Measurements from ENCODE around the gene OSBPL1A. TPM values are rescaled to one million over a fixed set of nuclear protein-coding genes. Genes with fewer than 3 reads are reported as not detected.

The OSBPL1A gene
- total RNA-seq, 4 donors from 2014 or later = 16.1 to 80.0 (median 61.4) TPM

DNA sequence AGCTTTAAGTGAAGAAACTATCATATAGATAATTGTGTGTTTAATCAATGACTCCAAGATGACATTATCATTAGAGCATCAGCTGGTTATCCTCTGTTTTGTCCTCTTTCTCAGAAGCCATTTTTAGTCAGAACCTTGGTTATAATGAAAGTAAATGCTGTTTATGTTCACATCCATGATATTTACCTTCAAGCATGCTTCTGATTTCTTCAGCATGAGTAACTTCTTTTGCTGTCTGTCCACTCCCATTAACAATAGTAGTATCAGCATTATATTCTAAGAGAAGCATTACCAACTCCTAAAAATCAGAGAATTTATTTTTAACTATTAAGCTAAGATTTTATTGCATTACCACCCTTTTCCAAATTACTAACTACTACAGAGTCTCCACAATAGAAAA, 56.3 kb downstream of the OSBPL1A start:
- no peaks in the 10 kb centered on the region for H3K27me3 ChIP-seq
- H3K9me3 ChIP-seq = no peaks in the 10 kb centered on the region
- intact Hi-C loops (cut with DNase I; ENCODE audit: low total_unique reads) = no loop called here
- no peak overlapping the region for H3K27ac ChIP-seq
- H3K4me3 ChIP-seq = no peak overlapping the region
- DNase-seq = no peak
- TF ChIP-seq POLR2AphosphoS5 (IDR thresholded peaks at IDR 0.05) (no peak), EP300 (IDR thresholded peaks at IDR 0.05; ENCODE audit: low read depth) (no peak), POLR2A (IDR thresholded peaks at IDR 0.05) (no peak)
- TF ChIP-seq, protein P1, sequence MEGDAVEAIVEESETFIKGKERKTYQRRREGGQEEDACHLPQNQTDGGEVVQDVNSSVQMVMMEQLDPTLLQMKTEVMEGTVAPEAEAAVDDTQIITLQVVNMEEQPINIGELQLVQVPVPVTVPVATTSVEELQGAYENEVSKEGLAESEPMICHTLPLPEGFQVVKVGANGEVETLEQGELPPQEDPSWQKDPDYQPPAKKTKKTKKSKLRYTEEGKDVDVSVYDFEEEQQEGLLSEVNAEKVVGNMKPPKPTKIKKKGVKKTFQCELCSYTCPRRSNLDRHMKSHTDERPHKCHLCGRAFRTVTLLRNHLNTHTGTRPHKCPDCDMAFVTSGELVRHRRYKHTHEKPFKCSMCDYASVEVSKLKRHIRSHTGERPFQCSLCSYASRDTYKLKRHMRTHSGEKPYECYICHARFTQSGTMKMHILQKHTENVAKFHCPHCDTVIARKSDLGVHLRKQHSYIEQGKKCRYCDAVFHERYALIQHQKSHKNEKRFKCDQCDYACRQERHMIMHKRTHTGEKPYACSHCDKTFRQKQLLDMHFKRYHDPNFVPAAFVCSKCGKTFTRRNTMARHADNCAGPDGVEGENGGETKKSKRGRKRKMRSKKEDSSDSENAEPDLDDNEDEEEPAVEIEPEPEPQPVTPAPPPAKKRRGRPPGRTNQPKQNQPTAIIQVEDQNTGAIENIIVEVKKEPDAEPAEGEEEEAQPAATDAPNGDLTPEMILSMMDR (IDR thresholded peaks at IDR 0.05) = no peak
- in situ Hi-C loops (cut with MboI; ENCODE audit: low pct_ligation_motif_present in 1 of 4, low pct_unique_long_range_greater_than_20kb in 1 of 4, low sequenced_read_pairs in 3 of 4) = loop anchor here in 1 of 4 donors (25.0 kb wide), 1 partner anchor 104 kb away; no protein-coding TSS in a partner anchor
- no peaks in the 10 kb centered on the region for H3K36me3 ChIP-seq
- H3K4me1 ChIP-seq = no peaks in the 10 kb centered on the region

DNA sequence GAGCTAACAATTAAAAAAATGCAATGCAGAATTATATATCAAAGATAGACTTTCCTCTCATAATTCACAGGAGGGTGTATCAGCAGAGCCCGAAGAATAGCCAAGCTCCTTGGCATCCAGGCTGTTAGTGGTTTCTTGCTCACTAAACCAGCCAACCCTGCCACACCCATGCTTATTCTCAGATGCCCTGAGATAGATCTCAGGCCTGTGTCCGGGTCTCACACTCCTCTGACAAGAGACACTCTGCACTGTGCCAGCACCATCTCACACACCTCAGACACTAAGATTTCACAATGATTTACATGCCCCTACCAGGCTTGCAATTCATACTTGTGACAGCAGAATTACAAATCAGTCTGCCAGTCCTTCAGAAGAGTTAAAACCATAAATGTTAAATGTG, 64.5 kb downstream of the OSBPL1A start:
- intact Hi-C loops (cut with DNase I; ENCODE audit: low total_unique reads) = no loop called here
- Histone ChIP-seq H3K27me3 (no peaks in the 10 kb centered on the region), H3K27ac (no peak overlapping the region), H3K36me3 (no peaks in the 10 kb centered on the region), H3K4me1 (no peaks in the 10 kb centered on the region), H3K9me3 (no peaks in the 10 kb centered on the region), H3K4me3 (no peak overlapping the region)
- in situ Hi-C loops (cut with MboI; ENCODE audit: low pct_ligation_motif_present in 1 of 4, low pct_unique_long_range_greater_than_20kb in 1 of 4, low sequenced_read_pairs in 3 of 4) = loop anchor here in 1 of 4 donors (25.0 kb wide), 1 partner anchor 96 kb away; no protein-coding TSS in a partner anchor
- TF ChIP-seq POLR2AphosphoS5 (IDR thresholded peaks at IDR 0.05) (no peak), POLR2A (IDR thresholded peaks at IDR 0.05) (no peak), EP300 (IDR thresholded peaks at IDR 0.05; ENCODE audit: low read depth) (no peak)
- TF ChIP-seq, protein P1 (IDR thresholded peaks at IDR 0.05) = no peak
- WGBS, 2 donors (ENCODE audit: low coverage in 1 of 2) = 74% methylated on average over 2 of the region's 2 CpGs; no CpG with 5 or more reads in 1 of the 2 donors
- DNase-seq = no peak

DNA sequence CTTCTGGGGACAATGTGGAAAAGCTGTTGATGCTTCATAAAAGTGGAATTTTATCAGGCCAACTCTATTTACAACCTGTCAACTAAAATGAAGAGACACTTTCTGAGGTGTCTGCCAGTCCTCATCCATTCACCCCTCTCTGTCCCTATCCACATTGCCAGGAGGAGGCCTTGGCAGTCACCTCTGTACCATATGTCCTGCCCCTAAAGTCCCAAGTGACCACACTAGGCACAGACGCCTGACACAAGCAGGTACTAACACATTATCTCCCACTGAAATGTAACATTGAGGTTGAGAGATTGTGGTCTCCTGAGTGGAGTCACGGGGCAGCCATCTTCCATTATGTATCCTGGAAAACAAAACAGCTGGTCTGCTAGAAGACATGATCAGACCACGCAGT, 71.4 kb downstream of the OSBPL1A start:
- intact Hi-C loops (cut with DNase I; ENCODE audit: low total_unique reads) (no loop called here), in situ Hi-C loops (cut with MboI; ENCODE audit: low pct_ligation_motif_present in 1 of 4, low pct_unique_long_range_greater_than_20kb in 1 of 4, low sequenced_read_pairs in 3 of 4) (loop anchor here in 1 of 4 donors (25.0 kb wide), 1 partner anchor 89 kb away; no protein-coding TSS in a partner anchor)
- DNase-seq = no peak
- Histone ChIP-seq H3K27me3 (no peaks in the 10 kb centered on the region), H3K4me1 (no peaks in the 10 kb centered on the region), H3K4me3 (no peak overlapping the region), H3K36me3 (no peaks in the 10 kb centered on the region), H3K27ac (no peak overlapping the region), H3K9me3 (no peaks in the 10 kb centered on the region)
- TF ChIP-seq, protein P1 (IDR thresholded peaks at IDR 0.05) = no peak
- TF ChIP-seq POLR2A (IDR thresholded peaks at IDR 0.05) = no peak
- TF ChIP-seq POLR2AphosphoS5 (IDR thresholded peaks at IDR 0.05) = no peak
- no peak for TF ChIP-seq EP300 (IDR thresholded peaks at IDR 0.05; ENCODE audit: low read depth)
- whole genome bisulfite sequencing, 2 donors (ENCODE audit: low coverage in 1 of 2) = 95 to 100% methylated on average over 1 to 3 of the region's 3 CpGs

DNA sequence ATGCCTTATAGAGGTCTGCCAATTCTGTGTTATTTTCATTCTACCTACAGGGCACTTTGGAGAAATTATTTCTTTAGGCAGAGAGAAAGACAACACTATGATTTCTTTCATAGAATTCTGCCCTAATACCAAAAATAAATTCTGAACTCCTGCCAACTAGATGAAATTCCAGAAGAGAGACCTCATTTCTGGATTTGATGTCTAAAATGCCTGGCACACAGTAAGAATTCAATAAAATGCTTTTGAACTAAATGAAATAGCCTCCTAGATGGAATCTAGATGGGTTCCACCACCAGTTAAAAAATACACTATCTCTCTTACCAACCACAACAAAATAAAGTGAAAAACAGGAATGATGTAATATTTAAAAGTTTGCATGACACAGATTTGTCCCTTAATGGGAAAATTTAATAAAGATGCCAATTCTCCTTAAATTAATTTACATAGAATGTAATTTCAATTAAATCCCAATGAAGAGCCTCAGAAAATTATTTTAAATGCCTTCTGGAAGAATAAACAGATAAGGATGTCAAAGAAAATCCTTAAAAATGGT, 75.0 kb downstream of the OSBPL1A start:
- H3K4me3 ChIP-seq = no peak overlapping the region
- TF ChIP-seq, protein P1 (IDR thresholded peaks at IDR 0.05) = no peak
- TF ChIP-seq POLR2AphosphoS5 (IDR thresholded peaks at IDR 0.05) = no peak
- no peak for TF ChIP-seq POLR2A (IDR thresholded peaks at IDR 0.05)
- TF ChIP-seq EP300 (IDR thresholded peaks at IDR 0.05; ENCODE audit: low read depth) = no peak
- no peak for DNase-seq
- H3K4me1 ChIP-seq = no peaks in the 10 kb centered on the region
- no peaks in the 10 kb centered on the region for H3K36me3 ChIP-seq
- H3K27me3 ChIP-seq = no peaks in the 10 kb centered on the region
- no peak overlapping the region for H3K27ac ChIP-seq
- in situ Hi-C loops (cut with MboI; ENCODE audit: low pct_ligation_motif_present in 1 of 4, low pct_unique_long_range_greater_than_20kb in 1 of 4, low sequenced_read_pairs in 3 of 4) = no loop called here
- intact Hi-C loops (cut with DNase I; ENCODE audit: low total_unique reads) = no loop called here
- H3K9me3 ChIP-seq = no peaks in the 10 kb centered on the region

All from transverse colon (tissue), 4 donors.